Kidney (tissue), 14 donors: ENCODE data around the gene LAMTOR5. TPM values are rescaled to one million over a fixed set of nuclear protein-coding genes. Genes with fewer than 3 reads are reported as not detected.

Experiments
- DNase-seq, 5 donors: peaks; one replicate each; pipeline ENCODE4 v3.0.0-alpha.2; 2013 to 2020
- FAIRE-seq: peaks from 2 replicates; lab custom pipeline; 2012; peaks lifted over from hg19 to GRCh38; lab: Jason Lieb, UNC
- H3K27ac ChIP-seq, 2 donors: one replicate each; pipeline ENCODE4 v1.7.0; 2013; ENCODE audit warnings: low read depth in 2 of 2, low read length in 2 of 2, inconsistent platforms in 1 of 2
- H3K27me3 ChIP-seq: one replicate; pipeline ENCODE4 v1.7.1; 2013; ENCODE audit warnings: low read length, inconsistent platforms; ENCODE audit not compliant: control insufficient read depth, insufficient read depth
- H3K36me3 ChIP-seq, 3 donors: one replicate each; pipeline versions ENCODE4 v1.7.0 to v1.7.1; 2013; ENCODE audit warnings: low read length in 3 of 3, control low read depth in 1 of 3, inconsistent platforms in 1 of 3; ENCODE audit not compliant: insufficient read depth in 3 of 3, control insufficient read depth in 2 of 3
- H3K4me1 ChIP-seq, 3 donors: one replicate each; pipeline versions ENCODE4 v1.7.0 to v1.7.1; 2013; ENCODE audit warnings: low read length in 3 of 3, inconsistent platforms in 1 of 3, low read depth in 1 of 3; ENCODE audit not compliant: control insufficient read depth in 2 of 3, insufficient read depth in 2 of 3
- H3K4me3 ChIP-seq, 3 donors: one replicate each; pipeline versions ENCODE4 v1.7.0 to v1.8.1; 2013; ENCODE audit warnings: low read length in 3 of 3, control low read depth in 1 of 3, inconsistent platforms in 1 of 3
- H3K9ac ChIP-seq, 3 donors: one replicate each; pipeline versions ENCODE4 v1.7.0 to v1.7.1; 2013; ENCODE audit warnings: low read length in 3 of 3, control low read depth in 1 of 3, inconsistent platforms in 1 of 3
- H3K9me3 ChIP-seq, 3 donors: one replicate each; pipeline versions ENCODE4 v1.7.0 to v1.7.1; 2013; ENCODE audit warnings: low read length in 3 of 3, control low read depth in 1 of 3, inconsistent platforms in 1 of 3; ENCODE audit not compliant: control insufficient read depth in 2 of 3, insufficient read depth in 1 of 3
- CTCF ChIP-seq: IDR thresholded peaks from 3 replicates; pipeline ENCODE4 v1.5.1; 2012; ENCODE audit warnings: mild to moderate bottlenecking, moderate library complexity, borderline replicate concordance; ENCODE audit not compliant: insufficient read depth; ENCODE audit errors: extremely low read depth
- intact Hi-C: fragments of 100-400 bp; cut with DNase I; formaldehyde crosslinking; loops from one replicate; pipeline ENCODE4 v1.11.1; 2022
- polyA plus RNA-seq: library from polyadenylated mRNA; stranded (reverse); fragments of 350-450 nt; fragmentation: Illumina TruSeq; extraction: RNeasy Lipid Tissue Mini Kit (QIAGEN cat#74804); gene quantifications from one replicate; pipeline ENCODE4 v1.2.3, GENCODE V29; 2014; ENCODE audit warnings: low read depth, low replicate concordance; ENCODE audit not compliant: insufficient read depth
- total RNA-seq: library from RNA; stranded (reverse); fragmentation: NEBNext Ultra II Directional; extraction: Animal tissue kit (Norgen Biotek cat#: 25700); gene quantifications from one replicate; pipeline ENCODE4 v1.2.1, GENCODE V29; 2021
- donor health status: control.
- donor health status: control.
- donor health status: control.
- donor health status: control.
- donor health status: control.
- donor health status: DM: yes; HTN: yes; CAD: no.
- donor health status: Normal renal cell carcinoma (clear cell type).

The LAMTOR5 gene
- total and polyA plus RNA-seq, 2 donors from 2014 or later = 183 to 600 TPM

- no peaks in the 10 kb centered on the region for H3K27me3 ChIP-seq
- intact Hi-C loops = no loop called here
- no peaks in the 10 kb centered on the region for H3K9me3 ChIP-seq
- DNase-seq (no peak), FAIRE-seq (no peak)
- H3K9ac ChIP-seq = no peak overlapping the region
- H3K4me3 ChIP-seq = no peak overlapping the region
- no peaks in the 10 kb centered on the region for H3K4me1 ChIP-seq
- H3K36me3 ChIP-seq = peaks cover 5 to 32% (median 6%) of the 10 kb centered on the region in 3 donors
- H3K27ac ChIP-seq = no peak overlapping the region
- TF ChIP-seq CTCF = no peak
Measured at GRCh38 chr1:110370827-110371226, 36.7 kb downstream of the LAMTOR5 start.

- no peak overlapping the region for H3K9ac ChIP-seq
- DNase-seq (no peak), FAIRE-seq (no peak)
- no peaks in the 10 kb centered on the region for H3K4me1 ChIP-seq
- peaks cover 0 to 17% (median 5%) of the 10 kb centered on the region in 3 donors for H3K36me3 ChIP-seq
- H3K4me3 ChIP-seq = no peak overlapping the region
- no peak for TF ChIP-seq CTCF
- no peak overlapping the region for H3K27ac ChIP-seq
- no peaks in the 10 kb centered on the region for H3K27me3 ChIP-seq
- intact Hi-C loops = no loop called here
- no peaks in the 10 kb centered on the region for H3K9me3 ChIP-seq
Measured at GRCh38 chr1:110364221-110364620, 43.3 kb downstream of the LAMTOR5 start.

- Histone ChIP-seq H3K27ac (no peak overlapping the region), H3K4me1 (no peaks in the 10 kb centered on the region), H3K9me3 (no peaks in the 10 kb centered on the region), H3K4me3 (no peak overlapping the region), H3K27me3 (no peaks in the 10 kb centered on the region), H3K36me3 (peaks cover 0 to 17% (median 2%) of the 10 kb centered on the region in 3 donors), H3K9ac (no peak overlapping the region)
- intact Hi-C loops = no loop called here
- DNase-seq = no peak
- no peak for FAIRE-seq
- TF ChIP-seq CTCF = no peak
Measured at GRCh38 chr1:110361856-110362255, 45.6 kb downstream of the LAMTOR5 start.

GRCh38 chr1:110360431-110360830, 47.1 kb downstream of the LAMTOR5 start:
- no peak for FAIRE-seq

More at GRCh38 chr1:110360431-110360830, 47.1 kb downstream of the LAMTOR5 start:
- no peak for DNase-seq
- H3K4me3 ChIP-seq = no peak overlapping the region
- intact Hi-C loops = no loop called here
- peaks cover 0 to 15% (median 2%) of the 10 kb centered on the region in 3 donors for H3K36me3 ChIP-seq
- H3K27ac ChIP-seq = no peak overlapping the region
- no peaks in the 10 kb centered on the region for H3K9me3 ChIP-seq
- no peak for TF ChIP-seq CTCF
- no peaks in the 10 kb centered on the region for H3K4me1 ChIP-seq
- H3K27me3 ChIP-seq = no peaks in the 10 kb centered on the region
- no peak overlapping the region for H3K9ac ChIP-seq
